HG02840 (cell line): Measurements from ENCODE around the gene EML3.

Source experiments
- ATAC-seq: cut with Tn5 transposase; IDR thresholded peaks from one replicate; pipeline ENCODE4 v1.9.1; 2021; ENCODE audit warnings: mild to moderate bottlenecking, moderate library complexity, moderate number of reproducible peaks; ENCODE audit not compliant: unreplicated experiment, low FRiP score

Gene EML3

DNA sequence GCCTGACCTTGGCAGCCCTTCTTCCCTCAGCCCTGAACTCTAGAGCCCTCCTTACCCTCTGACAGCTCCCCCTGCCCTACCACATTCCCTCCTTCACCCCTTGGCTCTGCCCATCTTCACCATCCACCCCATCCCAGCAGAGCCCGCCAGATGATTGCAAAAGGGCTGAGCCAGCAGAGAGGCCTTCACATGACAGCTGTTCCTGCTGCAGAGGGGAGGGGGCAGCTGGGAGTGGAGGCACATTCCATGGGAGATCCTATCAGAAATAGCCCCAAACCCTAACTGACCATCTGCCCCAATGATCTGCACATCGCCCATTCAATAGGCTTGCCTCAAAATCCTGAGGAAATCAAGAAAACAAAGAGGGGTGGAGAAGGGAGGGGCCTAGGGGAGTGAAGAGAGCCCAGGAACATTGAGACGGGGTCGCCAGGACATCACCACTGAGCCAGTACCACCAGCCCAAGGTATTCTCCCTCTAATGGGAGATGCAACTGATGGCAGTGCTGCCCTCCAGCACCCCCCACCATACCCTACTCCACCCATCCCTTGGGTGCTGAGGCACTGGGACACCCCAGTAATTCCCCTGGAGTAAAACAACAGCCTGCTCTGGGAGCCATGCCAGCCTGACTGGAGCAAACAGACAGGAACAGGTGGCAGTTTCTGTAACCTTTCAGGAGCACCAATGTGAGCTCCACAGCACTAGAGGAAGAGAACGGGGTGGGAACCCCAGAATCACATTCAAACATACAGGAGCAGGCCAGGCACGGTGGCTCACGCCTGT lies 58.0 kb downstream of the EML3 start:
- no peak for ATAC-seq

DNA sequence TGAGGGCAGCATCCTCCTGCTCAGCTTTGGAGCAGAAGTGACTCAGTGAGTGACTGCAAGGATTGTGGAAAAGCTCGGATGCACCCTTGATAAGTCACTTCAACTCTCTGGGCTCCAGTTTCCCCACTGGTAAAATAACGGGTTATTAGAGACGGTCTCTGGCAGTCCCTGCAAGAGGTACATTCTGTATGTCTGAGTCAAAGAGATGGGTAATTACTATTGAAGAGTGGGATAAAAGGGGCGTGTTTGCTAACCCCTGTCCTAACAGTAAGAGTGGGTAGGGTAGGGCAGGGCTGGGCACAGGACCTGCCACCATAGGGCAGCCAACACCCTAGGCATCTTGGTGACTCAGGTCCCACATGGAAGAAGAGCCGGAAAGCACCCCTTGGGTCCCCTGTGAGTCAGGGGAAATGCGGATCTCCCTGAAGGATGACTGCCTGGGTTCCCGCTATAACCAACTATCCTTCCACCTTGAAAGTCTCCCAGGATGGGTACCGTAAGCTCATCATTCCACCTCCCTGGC lies 58.7 kb downstream of the EML3 start:
- no peak for ATAC-seq

DNA sequence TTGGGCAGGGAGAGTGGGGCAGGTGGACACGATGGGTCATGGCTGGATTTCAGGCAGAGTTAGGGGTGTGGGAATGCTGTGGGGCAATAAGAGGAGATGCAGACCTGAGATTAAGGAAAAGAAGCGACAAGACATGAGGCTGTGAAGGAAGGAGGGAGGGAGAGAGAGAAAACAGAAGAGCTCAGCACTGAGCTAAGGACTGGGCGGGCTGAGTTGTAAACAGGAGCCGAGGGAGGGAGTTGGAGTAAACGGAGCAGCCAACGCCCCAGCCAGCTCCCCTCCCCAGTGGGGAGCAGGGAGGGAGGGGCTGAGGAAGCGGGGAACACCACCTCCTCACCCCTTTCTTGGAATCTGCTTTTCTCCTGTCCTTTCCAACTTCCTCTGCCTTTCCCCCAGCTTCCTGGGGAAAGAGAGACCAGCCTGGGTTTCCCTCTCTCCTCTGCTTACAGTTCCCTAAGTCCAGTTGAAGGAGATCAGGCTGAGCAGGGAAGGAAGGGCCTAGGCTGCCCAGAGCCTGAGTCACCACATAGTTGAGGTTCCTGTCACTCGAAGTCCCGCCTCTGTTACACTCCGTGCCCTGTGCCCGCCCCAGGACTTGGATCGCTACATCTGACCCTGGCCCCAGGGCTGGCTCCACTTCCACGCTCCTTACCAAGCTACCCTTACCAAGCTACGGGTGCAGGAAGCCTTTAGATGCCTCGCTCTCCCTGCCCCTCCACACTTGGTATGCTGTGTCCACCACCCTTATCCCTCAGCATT lies 59.3 kb downstream of the EML3 start:
- ATAC-seq, result no peak

DNA sequence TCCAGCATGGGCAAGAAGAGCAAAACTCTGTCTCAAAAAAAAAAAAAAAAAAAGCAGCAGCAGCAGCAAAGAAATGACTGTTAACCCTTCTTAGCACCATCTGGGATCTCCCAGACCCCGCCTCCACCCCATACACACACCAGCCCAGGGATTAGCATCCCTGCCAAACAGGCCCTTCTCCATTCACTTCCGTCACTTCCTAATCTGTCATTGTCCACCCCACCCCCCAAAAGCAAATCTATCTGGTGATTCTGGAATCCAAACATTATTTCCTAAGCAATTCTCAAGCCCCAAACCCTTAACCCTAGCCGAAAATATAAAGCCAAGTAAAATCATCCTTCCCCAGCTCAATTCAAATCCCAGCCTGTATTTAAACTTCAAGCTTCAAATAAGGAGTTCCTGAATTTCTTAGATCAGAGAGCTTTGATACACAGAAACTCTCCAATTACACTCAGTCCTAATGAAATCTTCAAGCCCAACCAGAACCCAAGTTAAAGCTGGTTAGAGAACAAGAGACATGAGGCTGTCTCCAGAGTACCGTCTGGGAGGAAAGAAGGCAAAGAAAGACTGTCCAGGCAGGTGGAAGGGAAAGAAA lies 60.0 kb downstream of the EML3 start:
- no peak for ATAC-seq
